K562 (cell line): ENCODE data around the gene NDUFS3.

Experiments
- CTCF ChIP-seq, 3 experiments: IDR thresholded peaks in 2 of 3; conservative IDR thresholded peaks in 1 of 3; 2 replicates each; pipeline ENCODE4 v1.5.1; 2011 to 2012; ENCODE audit warnings: low read length in 3 of 3, mild to moderate bottlenecking in 3 of 3, control low read depth in 2 of 3, improper control_type of control experiment in 1 of 3, inconsistent platforms in 1 of 3, low read depth in 1 of 3, mixed read lengths in 1 of 3, moderate library complexity in 1 of 3; ENCODE audit not compliant: insufficient read depth in 2 of 3
- E2F1 ChIP-seq: sonication (generic); formaldehyde crosslinking; IDR thresholded peaks from 2 replicates; pipeline ENCODE4 v1.8.1; 2023; ENCODE audit warnings: mild to moderate bottlenecking, missing genetic modification reagents, moderate library complexity
- HMG20B ChIP-seq: fragments of 250-450 bp; sonication (Bioruptor Pico); IDR thresholded peaks from 2 replicates; pipeline ENCODE4 v1.5.0; 2021; ENCODE audit warnings: mild to moderate bottlenecking
- MCM2 ChIP-seq: fragments of 450-650 bp; IDR thresholded peaks from 2 replicates; pipeline ENCODE4 v1.6.1; 2017; ENCODE audit warnings: low read depth, mild to moderate bottlenecking
- MLX ChIP-seq, 2 experiments: fragments of 450-650 bp in 1 of 2; sonication (generic) in 1 of 2; formaldehyde crosslinking; conservative IDR thresholded peaks; 2 replicates each; pipeline versions ENCODE4 v1.4.0 to v1.8.1; 2020 to 2022; ENCODE audit warnings: mild to moderate bottlenecking in 1 of 2, missing genetic modification reagents in 1 of 2
- POLR2A ChIP-seq: fragments of 450-650 bp; conservative IDR thresholded peaks from 2 replicates; pipeline ENCODE4 v1.6.1; 2016
- ZNF77 ChIP-seq: fragments of 250-450 bp; sonication (Bioruptor Pico); IDR thresholded peaks from 2 replicates; pipeline ENCODE4 v1.5.0; 2020
- TF ChIP-seq, protein P1 (sequence below), 2 experiments: IDR thresholded peaks; 2 replicates each; pipeline ENCODE4 v1.6.1; 2012; ENCODE audit warnings: improper control_type of control experiment in 2 of 2, low read depth in 2 of 2, low read length in 2 of 2, borderline replicate concordance in 1 of 2

DNA sequence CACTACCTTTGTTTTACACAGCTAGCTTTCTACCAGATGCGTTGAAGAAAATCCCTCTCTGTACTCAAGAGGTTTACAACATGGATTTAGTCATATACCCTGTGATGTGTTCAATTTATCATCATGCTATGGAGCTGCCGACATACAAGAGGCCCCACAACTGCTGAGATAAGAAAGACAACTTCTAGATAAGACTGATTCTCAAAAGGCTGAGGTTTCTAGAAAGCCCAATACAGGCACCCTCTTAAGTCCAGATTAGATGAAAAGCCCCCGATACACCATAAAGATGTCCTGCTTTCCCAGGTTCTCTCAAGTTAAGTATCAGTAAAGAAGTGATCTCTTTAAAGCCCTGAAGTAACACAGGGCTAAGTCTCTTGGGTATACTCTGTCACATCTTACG is 49.2 kb downstream of the NDUFS3 start:
- TF ChIP-seq, protein P1, sequence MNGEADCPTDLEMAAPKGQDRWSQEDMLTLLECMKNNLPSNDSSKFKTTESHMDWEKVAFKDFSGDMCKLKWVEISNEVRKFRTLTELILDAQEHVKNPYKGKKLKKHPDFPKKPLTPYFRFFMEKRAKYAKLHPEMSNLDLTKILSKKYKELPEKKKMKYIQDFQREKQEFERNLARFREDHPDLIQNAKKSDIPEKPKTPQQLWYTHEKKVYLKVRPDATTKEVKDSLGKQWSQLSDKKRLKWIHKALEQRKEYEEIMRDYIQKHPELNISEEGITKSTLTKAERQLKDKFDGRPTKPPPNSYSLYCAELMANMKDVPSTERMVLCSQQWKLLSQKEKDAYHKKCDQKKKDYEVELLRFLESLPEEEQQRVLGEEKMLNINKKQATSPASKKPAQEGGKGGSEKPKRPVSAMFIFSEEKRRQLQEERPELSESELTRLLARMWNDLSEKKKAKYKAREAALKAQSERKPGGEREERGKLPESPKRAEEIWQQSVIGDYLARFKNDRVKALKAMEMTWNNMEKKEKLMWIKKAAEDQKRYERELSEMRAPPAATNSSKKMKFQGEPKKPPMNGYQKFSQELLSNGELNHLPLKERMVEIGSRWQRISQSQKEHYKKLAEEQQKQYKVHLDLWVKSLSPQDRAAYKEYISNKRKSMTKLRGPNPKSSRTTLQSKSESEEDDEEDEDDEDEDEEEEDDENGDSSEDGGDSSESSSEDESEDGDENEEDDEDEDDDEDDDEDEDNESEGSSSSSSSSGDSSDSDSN (IDR thresholded peaks at IDR 0.05; ENCODE audit: borderline replicate concordance in 1 of 2, low read depth in 2 of 2, low read length in 2 of 2), result no peak
- TF ChIP-seq ZNF77 (CRISPR knock-in tag) (no peak), MCM2 (no peak), POLR2A (no peak), HMG20B (no peak), E2F1 (CRISPR knock-in tag) (no peak), CTCF (IDR thresholded peaks at IDR 0.05 in 2 of 3, conservative IDR thresholded peaks at IDR 0.05 in 1 of 3; ENCODE audit: insufficient read depth in 2 of 3, low read depth in 1 of 3, low read length in 3 of 3) (no peak), MLX (CRISPR knock-in tag; conservative IDR thresholded peaks at IDR 0.05) (no peak)
